ENCODE data around the gene KRT35.

KRT35 gene

DNA sequence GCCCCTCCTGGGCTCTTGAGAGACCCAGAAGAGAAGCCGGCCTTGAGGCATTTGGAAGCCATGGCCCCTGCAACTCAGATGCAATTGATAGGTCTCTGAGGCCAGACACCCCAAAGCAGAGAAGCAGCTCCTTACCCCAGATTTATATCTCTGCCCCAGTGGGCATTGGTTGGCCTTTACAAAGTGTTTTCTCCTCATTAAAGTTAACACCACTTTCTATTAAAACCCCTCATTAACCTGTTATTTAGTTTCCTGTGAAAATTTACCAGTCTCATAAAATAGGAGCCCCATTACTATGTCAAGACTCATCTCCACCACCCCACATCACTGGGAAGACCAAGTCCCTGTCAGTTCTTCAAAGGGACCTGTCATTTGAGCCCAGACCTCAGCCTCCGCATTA lies at the start of gene KRT35:
TSS of gene KRT35 (minus strand) at position 116 of the 400 bp plus-strand sequence. CDS start at position 62, 54 bp downstream.
- Histone ChIP-seq H3K9me3 (ENCODE audit: insufficient read depth, low read length, severe bottlenecking) (no peaks in the 10 kb centered on the region), H4K20me1 (ENCODE audit: insufficient read depth, low read length) (0 out of 2 replicates have a peak, but pooled peaks cover 4% of the 10 kb centered on the region), H3K4me1 (ENCODE audit: insufficient read depth, low read length) (no peaks in the 10 kb centered on the region), H3K79me2 (ENCODE audit: insufficient read depth, low read length) (no peaks in the 10 kb centered on the region), H3K27me3 (ENCODE audit: insufficient read depth, low read length, poor library complexity) (peaks cover 5% of the 10 kb centered on the region), H3K36me3 (ENCODE audit: insufficient read depth, low read length) (no peaks in the 10 kb centered on the region), H3K9ac (ENCODE audit: low read depth, low read length) (no peak within 1 kb of the TSS), H3K4me3 (ENCODE audit: low read depth in 1 of 2, low read length in 2 of 2) (no peak within 1 kb of the TSS), H3K27ac (ENCODE audit: low read length) (no peak within 1 kb of the TSS), H2AFZ (ENCODE audit: low read depth, low read length) (no peak within 1 kb of the TSS), H3K4me2 (ENCODE audit: insufficient read depth, low read length) (no peak within 1 kb of the TSS)
- no peak for DNase-seq
- ATAC-seq (ENCODE audit: insufficient read depth, low read depth) = no peak
- TF ChIP-seq, protein P1, sequence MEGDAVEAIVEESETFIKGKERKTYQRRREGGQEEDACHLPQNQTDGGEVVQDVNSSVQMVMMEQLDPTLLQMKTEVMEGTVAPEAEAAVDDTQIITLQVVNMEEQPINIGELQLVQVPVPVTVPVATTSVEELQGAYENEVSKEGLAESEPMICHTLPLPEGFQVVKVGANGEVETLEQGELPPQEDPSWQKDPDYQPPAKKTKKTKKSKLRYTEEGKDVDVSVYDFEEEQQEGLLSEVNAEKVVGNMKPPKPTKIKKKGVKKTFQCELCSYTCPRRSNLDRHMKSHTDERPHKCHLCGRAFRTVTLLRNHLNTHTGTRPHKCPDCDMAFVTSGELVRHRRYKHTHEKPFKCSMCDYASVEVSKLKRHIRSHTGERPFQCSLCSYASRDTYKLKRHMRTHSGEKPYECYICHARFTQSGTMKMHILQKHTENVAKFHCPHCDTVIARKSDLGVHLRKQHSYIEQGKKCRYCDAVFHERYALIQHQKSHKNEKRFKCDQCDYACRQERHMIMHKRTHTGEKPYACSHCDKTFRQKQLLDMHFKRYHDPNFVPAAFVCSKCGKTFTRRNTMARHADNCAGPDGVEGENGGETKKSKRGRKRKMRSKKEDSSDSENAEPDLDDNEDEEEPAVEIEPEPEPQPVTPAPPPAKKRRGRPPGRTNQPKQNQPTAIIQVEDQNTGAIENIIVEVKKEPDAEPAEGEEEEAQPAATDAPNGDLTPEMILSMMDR (IDR thresholded peaks at IDR 0.05; ENCODE audit: borderline replicate concordance, extremely low read depth, low read length, poor library complexity, severe bottlenecking) = no peak
- no peak for TF ChIP-seq EZH2 (IDR thresholded peaks at IDR 0.05; ENCODE audit: borderline replicate concordance, low read depth, low read length, severe bottlenecking)

DNA sequence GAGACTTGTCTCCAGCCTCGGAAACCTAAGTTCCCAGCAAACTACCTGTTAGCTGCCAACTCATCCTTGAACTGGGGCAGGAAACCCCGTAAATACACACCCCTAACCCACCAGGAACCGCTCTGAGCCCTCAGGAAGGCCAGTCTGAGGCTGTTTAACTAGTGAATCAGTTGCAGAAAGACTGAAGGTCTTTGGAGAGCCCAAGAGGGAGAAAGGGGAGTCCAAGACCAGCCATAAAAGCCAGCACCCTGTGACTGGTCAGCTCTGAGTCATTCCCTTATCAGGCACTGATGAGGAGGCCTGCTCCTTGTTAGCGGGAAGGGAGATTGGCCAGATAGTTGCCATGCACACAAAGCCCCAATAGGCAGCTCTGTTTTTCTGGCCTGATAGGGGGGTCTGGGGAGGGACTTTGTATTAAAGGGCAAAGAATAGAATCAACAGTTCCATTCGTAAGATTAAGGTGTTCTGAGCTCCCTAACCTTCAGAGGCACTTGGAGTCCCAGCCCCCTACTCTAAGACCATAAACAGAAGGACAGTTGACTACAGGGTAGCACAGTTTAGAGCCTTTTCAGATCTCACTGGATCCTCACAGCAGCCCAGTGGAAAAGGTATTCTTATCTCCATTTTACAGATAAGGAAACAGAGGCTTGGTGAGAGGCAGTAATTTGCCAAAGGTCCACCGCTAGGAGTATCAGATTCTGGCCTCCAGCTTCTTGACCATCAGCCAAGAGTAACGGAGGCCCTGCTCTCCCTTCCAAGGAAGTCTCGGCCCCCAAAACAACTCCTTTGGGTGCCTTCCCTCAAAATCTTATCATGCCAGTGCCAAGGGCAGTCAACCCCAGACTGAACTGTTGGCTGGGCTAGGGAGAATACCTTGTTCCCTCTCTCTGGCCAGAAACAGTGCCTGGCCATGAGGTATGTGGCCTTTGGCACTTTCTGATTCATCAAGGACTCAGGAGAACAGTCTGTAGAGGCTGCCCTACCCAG lies 49.4 kb upstream of the KRT35 start:
- TF ChIP-seq, protein P1 (IDR thresholded peaks at IDR 0.05; ENCODE audit: borderline replicate concordance, extremely low read depth, low read length, poor library complexity, severe bottlenecking) = no peak
- no peak for TF ChIP-seq EZH2 (IDR thresholded peaks at IDR 0.05; ENCODE audit: borderline replicate concordance, low read depth, low read length, severe bottlenecking)
- no peak for ATAC-seq (ENCODE audit: insufficient read depth, low read depth)

DNA sequence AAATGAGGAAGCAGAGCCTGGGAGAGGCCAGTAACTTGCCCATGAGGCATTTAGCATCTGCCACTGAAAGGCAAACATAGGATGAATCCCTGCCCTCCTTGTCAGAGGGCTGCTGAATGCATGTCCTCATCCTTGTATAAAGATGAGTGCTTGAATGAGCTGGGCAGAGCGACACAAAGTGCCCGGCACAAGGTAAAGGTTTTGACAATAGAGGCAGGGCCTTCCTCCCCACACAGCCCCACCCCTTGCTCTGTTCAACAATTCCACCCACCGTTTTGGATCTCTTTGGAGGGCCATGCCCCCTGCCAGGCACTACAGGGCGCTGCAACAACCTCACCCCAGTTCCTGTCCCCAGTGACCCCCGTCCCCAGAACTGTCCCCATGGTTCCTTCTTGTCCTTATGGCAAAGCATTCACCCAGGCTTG lies 48.6 kb upstream of the KRT35 start:
- no peaks in the 10 kb centered on the region for H3K36me3 ChIP-seq (ENCODE audit: insufficient read depth, low read length)
- peaks cover 26% of the 10 kb centered on the region for H3K27me3 ChIP-seq (ENCODE audit: insufficient read depth, low read length, poor library complexity)
- no peak overlapping the region for H3K4me3 ChIP-seq (ENCODE audit: low read depth in 1 of 2, low read length in 2 of 2)
- H3K27ac ChIP-seq (ENCODE audit: low read length) = no peak overlapping the region
- no peaks in the 10 kb centered on the region for H3K79me2 ChIP-seq (ENCODE audit: insufficient read depth, low read length)
- no peaks in the 10 kb centered on the region for H3K9me3 ChIP-seq (ENCODE audit: insufficient read depth, low read length, severe bottlenecking)
- ATAC-seq (ENCODE audit: insufficient read depth, low read depth) = no peak
- no peak overlapping the region for H3K9ac ChIP-seq (ENCODE audit: low read depth, low read length)
- H3K4me1 ChIP-seq (ENCODE audit: insufficient read depth, low read length) = no peaks in the 10 kb centered on the region
- no peak overlapping the region for H3K4me2 ChIP-seq (ENCODE audit: insufficient read depth, low read length)
- H4K20me1 ChIP-seq (ENCODE audit: insufficient read depth, low read length) = no peaks in the 10 kb centered on the region; the same call in none of the 2 replicates
- no peak overlapping the region for H2AFZ ChIP-seq (ENCODE audit: low read depth, low read length)
- TF ChIP-seq EZH2 (IDR thresholded peaks at IDR 0.05; ENCODE audit: borderline replicate concordance, low read depth, low read length, severe bottlenecking) = no peak
- TF ChIP-seq, protein P1 (IDR thresholded peaks at IDR 0.05; ENCODE audit: borderline replicate concordance, extremely low read depth, low read length, poor library complexity, severe bottlenecking) = no peak
- DNase-seq = no peak

More for the DNA sequence above, 49.4 kb upstream of the KRT35 start:
- Histone ChIP-seq H4K20me1 (ENCODE audit: insufficient read depth, low read length) (no peaks in the 10 kb centered on the region; the same call in none of the 2 replicates), H3K4me2 (ENCODE audit: insufficient read depth, low read length) (no peak overlapping the region), H2AFZ (ENCODE audit: low read depth, low read length) (no peak overlapping the region), H3K79me2 (ENCODE audit: insufficient read depth, low read length) (no peaks in the 10 kb centered on the region), H3K4me3 (ENCODE audit: low read depth in 1 of 2, low read length in 2 of 2) (no peak overlapping the region), H3K9ac (ENCODE audit: low read depth, low read length) (no peak overlapping the region), H3K27ac (ENCODE audit: low read length) (no peak overlapping the region), H3K9me3 (ENCODE audit: insufficient read depth, low read length, severe bottlenecking) (no peaks in the 10 kb centered on the region), H3K27me3 (ENCODE audit: insufficient read depth, low read length, poor library complexity) (peaks cover 31% of the 10 kb centered on the region), H3K4me1 (ENCODE audit: insufficient read depth, low read length) (no peaks in the 10 kb centered on the region), H3K36me3 (ENCODE audit: insufficient read depth, low read length) (no peaks in the 10 kb centered on the region)
- DNase-seq = no peak

All from DND-41 (cell line).